A673 (cell line): ENCODE data around the gene PHAX. TPM values are rescaled to one million over a fixed set of nuclear protein-coding genes. Genes with fewer than 3 reads are reported as not detected.

Experiments used
- BruUV-seq: library from RNA; stranded (reverse); fragments of 400-500 nt; replicated peaks from 2 replicates; lab custom pipeline; 2021; lab: Mats Ljungman, UMichigan
- CTCF ChIA-PET: fragments of 300-600 bp; sonication (Branson Sonifier 250); formaldehyde crosslinking; loops from one replicate; lab custom pipeline; 2022; ENCODE audit warnings: antibody characterized with exemption; lab: Charles Lee
- POLR2A ChIA-PET: fragments of 300-600 bp; sonication (Branson Sonifier 250); formaldehyde crosslinking; loops from one replicate; lab custom pipeline; 2022; ENCODE audit warnings: antibody characterized with exemption; ENCODE audit not compliant: low non-redundant PET; lab: Charles Lee
- DNase-seq: peaks from one replicate; pipeline ENCODE4 v3.0.0-alpha.2; 2015; ENCODE audit warnings: low spot score
- H3K27ac ChIP-seq: fragments of 200-600 bp; sonication (generic); 2 replicates; pipeline ENCODE4 v1.5.1; 2016; ENCODE audit warnings: mixed run types, low read depth, mild to moderate bottlenecking, mixed read lengths, antibody characterized with exemption, low read length; ENCODE audit not compliant: poor library complexity, severe bottlenecking
- H3K27me3 ChIP-seq: fragments of 200-600 bp; sonication (generic); replicated peaks from 2 replicates; pipeline ENCODE4 v1.6.1; 2017; ENCODE audit warnings: mixed run types, low read depth, mild to moderate bottlenecking, mixed read lengths, antibody characterized with exemption, low read length; ENCODE audit not compliant: insufficient read depth, poor library complexity
- H3K36me3 ChIP-seq: fragments of 200-600 bp; sonication (generic); 2 replicates; pipeline ENCODE4 v1.6.1; 2016; ENCODE audit warnings: mixed run types, mild to moderate bottlenecking, mixed read lengths, antibody characterized with exemption, low read length; ENCODE audit not compliant: insufficient read depth, poor library complexity, severe bottlenecking
- H3K4me1 ChIP-seq: fragments of 200-600 bp; sonication (generic); 2 replicates; pipeline ENCODE4 v1.6.1; 2017; ENCODE audit warnings: mixed run types, mild to moderate bottlenecking, mixed read lengths, antibody characterized with exemption, low read length; ENCODE audit not compliant: insufficient read depth, poor library complexity, severe bottlenecking
- H3K4me3 ChIP-seq: fragments of 200-600 bp; sonication (generic); 2 replicates; pipeline ENCODE4 v1.5.1; 2016; ENCODE audit warnings: low read depth, mixed run types, mild to moderate bottlenecking, mixed read lengths, low read length; ENCODE audit not compliant: poor library complexity, severe bottlenecking
- H3K9me3 ChIP-seq: fragments of 200-600 bp; sonication (generic); 2 replicates; pipeline ENCODE4 v1.6.1; 2016; ENCODE audit warnings: mixed run types, low read depth, mild to moderate bottlenecking, mixed read lengths, antibody characterized with exemption, low read length; ENCODE audit not compliant: poor library complexity, severe bottlenecking
- CTCF ChIP-seq: fragments of 300-800, 200-600 bp; sonication (generic); conservative IDR thresholded peaks from 2 replicates; pipeline ENCODE4 v1.5.1; 2017; ENCODE audit warnings: low read depth, mild to moderate bottlenecking, antibody characterized with exemption, low read length, moderate library complexity, mixed read lengths
- EZH2 ChIP-seq: fragments of 200-600 bp; sonication (generic); IDR thresholded peaks from 2 replicates; pipeline ENCODE4 v1.6.1; 2017; ENCODE audit warnings: borderline replicate concordance, low read depth, mild to moderate bottlenecking, mixed read lengths, antibody characterized with exemption, low read length; ENCODE audit not compliant: poor library complexity, severe bottlenecking
- intact Hi-C: fragments of 100-400 bp; cut with micrococcal nuclease; formaldehyde crosslinking; loops from one replicate; pipeline ENCODE4 v1.10.0; 2022; ENCODE audit not compliant: unreplicated experiment
- total RNA-seq: library from RNA; stranded (reverse); gene quantifications from 2 replicates; pipeline ENCODE4 v1.2.3, GENCODE V29; 2021

PHAX gene
- total RNA-seq, 1 experiment from 2014 or later = 71.3 TPM

- Histone ChIP-seq H3K27ac (no peak overlapping the region), H3K36me3 (peaks cover 3% of the 10 kb centered on the region), H3K9me3 (no peaks in the 10 kb centered on the region), H3K27me3 (no peaks in the 10 kb centered on the region), H3K4me3 (no peak overlapping the region), H3K4me1 (no peaks in the 10 kb centered on the region)
- ChIA-PET POLR2A (no interaction called here), CTCF (no interaction called here)
- BruUV-seq = no TSS peak
- no peak for TF ChIP-seq CTCF
- TF ChIP-seq EZH2 = no peak
- intact Hi-C loops = no loop called here
- DNase-seq = no peak
Observed at GRCh38 chr5:126631920-126632319, 31.2 kb downstream of the PHAX start.

- Histone ChIP-seq H3K4me1 (no peaks in the 10 kb centered on the region), H3K9me3 (no peaks in the 10 kb centered on the region), H3K27me3 (no peaks in the 10 kb centered on the region), H3K27ac (no peak overlapping the region), H3K4me3 (no peak overlapping the region), H3K36me3 (no peaks in the 10 kb centered on the region)
- DNase-seq = no peak
- CTCF ChIA-PET = no interaction called here
- TF ChIP-seq CTCF (no peak), EZH2 (no peak)
- POLR2A ChIA-PET = no interaction called here
- BruUV-seq = no TSS peak
- intact Hi-C loops = no loop called here
Observed at GRCh38 chr5:126633552-126633951, 32.8 kb downstream of the PHAX start.

- no peaks in the 10 kb centered on the region for H3K4me1 ChIP-seq
- ChIA-PET CTCF (interaction anchor here (0.6 kb wide), 1 partner anchor 34 kb away, joined by 3 read pairs; no protein-coding TSS in a partner anchor), POLR2A (no interaction called here)
- H3K9me3 ChIP-seq = no peaks in the 10 kb centered on the region
- no peak overlapping the region for H3K4me3 ChIP-seq
- no peak overlapping the region for H3K27ac ChIP-seq
- H3K27me3 ChIP-seq = no peaks in the 10 kb centered on the region
- TF ChIP-seq EZH2 (no peak), CTCF (no peak)
- BruUV-seq = no TSS peak
- intact Hi-C loops = no loop called here
- DNase-seq = no peak
- no peaks in the 10 kb centered on the region for H3K36me3 ChIP-seq
Observed at GRCh38 chr5:126635585-126635984, 34.8 kb downstream of the PHAX start.
